Measurements from ENCODE around the gene WDR77. TPM values are rescaled to one million over a fixed set of nuclear protein-coding genes. Genes with fewer than 3 reads are reported as not detected.

WDR77 gene
- total RNA-seq, 2 donors from 2014 or later: 29.9 to 44.0 TPM

- Histone ChIP-seq H3K27me3 (no peaks in the 10 kb centered on the region), H3K4me3 (no peak overlapping the region), H3K4me1 (peaks cover 0 to 40% of the 10 kb centered on the region in 2 donors), H3K9me3 (no peaks in the 10 kb centered on the region), H3K27ac (no peak overlapping the region), H3K36me3 (peaks cover 20% of the 10 kb centered on the region)
- DNase-seq (ENCODE audit: low spot score): no peak
- TF ChIP-seq, protein P1, sequence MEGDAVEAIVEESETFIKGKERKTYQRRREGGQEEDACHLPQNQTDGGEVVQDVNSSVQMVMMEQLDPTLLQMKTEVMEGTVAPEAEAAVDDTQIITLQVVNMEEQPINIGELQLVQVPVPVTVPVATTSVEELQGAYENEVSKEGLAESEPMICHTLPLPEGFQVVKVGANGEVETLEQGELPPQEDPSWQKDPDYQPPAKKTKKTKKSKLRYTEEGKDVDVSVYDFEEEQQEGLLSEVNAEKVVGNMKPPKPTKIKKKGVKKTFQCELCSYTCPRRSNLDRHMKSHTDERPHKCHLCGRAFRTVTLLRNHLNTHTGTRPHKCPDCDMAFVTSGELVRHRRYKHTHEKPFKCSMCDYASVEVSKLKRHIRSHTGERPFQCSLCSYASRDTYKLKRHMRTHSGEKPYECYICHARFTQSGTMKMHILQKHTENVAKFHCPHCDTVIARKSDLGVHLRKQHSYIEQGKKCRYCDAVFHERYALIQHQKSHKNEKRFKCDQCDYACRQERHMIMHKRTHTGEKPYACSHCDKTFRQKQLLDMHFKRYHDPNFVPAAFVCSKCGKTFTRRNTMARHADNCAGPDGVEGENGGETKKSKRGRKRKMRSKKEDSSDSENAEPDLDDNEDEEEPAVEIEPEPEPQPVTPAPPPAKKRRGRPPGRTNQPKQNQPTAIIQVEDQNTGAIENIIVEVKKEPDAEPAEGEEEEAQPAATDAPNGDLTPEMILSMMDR (IDR thresholded peaks at IDR 0.05): no peak
Observed at GRCh38 chr1:111446967-111447892, 1.8 kb downstream of the WDR77 start.

GRCh38 chr1:111446546-111446945, 2.5 kb downstream of the WDR77 start:
- TF ChIP-seq, protein P1 (IDR thresholded peaks at IDR 0.05): no peak
- no peak overlapping the region for H3K27ac ChIP-seq
- no peak for DNase-seq (ENCODE audit: low spot score)
- H3K4me1 ChIP-seq: peaks cover 0 to 33% of the 10 kb centered on the region in 2 donors
- H3K27me3 ChIP-seq: no peaks in the 10 kb centered on the region
- no peak overlapping the region for H3K4me3 ChIP-seq
- no peaks in the 10 kb centered on the region for H3K9me3 ChIP-seq
- peaks cover 27% of the 10 kb centered on the region for H3K36me3 ChIP-seq

DNA sequence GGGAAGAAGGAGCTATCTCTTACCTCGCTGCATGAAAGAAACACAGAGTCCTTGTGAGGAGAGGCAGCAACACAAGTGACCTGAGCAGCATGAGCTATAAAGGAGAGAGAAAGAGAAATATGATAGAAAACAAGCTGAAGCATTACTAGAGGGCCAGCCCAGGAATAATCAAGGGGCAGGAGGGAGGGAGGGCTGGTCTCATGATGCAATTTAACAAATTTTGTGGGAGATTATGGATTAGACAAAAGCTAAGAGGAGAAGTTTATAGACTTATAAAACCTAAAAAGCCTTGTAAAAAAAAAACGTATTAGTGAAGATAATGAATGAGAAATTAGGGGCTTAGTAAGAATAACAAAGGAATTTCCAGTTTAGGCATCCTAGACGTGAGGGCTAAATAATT, 5.0 kb downstream of the WDR77 start:
- no peak overlapping the region for H3K4me3 ChIP-seq
- peaks cover 45% of the 10 kb centered on the region for H3K36me3 ChIP-seq
- TF ChIP-seq, protein P1 (IDR thresholded peaks at IDR 0.05): no peak
- no peaks in the 10 kb centered on the region for H3K27me3 ChIP-seq
- no peak for DNase-seq (ENCODE audit: low spot score)
- H3K9me3 ChIP-seq: no peaks in the 10 kb centered on the region
- peaks cover 0 to 16% of the 10 kb centered on the region in 2 donors for H3K4me1 ChIP-seq
- H3K27ac ChIP-seq: no peak overlapping the region

DNA sequence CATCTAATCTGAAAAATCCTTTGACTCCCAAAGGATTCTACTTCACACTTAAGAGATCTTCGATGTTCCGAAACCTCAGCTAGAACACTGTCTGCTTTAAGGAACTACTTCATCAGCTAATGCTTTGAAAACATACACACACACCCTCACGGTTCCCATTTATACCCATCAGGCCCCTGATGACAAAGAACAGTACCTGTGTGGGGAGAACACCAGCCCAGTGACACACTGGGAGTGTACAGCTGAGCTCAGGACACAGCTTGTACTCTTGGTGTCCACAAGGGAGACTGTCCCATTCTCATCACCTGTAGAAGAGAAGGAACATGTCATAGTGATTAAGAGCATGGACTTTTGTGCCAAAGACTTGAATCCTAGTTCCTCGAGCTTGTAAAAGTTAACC, 6.6 kb downstream of the WDR77 start:
- no peak overlapping the region for H3K4me3 ChIP-seq
- H3K27ac ChIP-seq: no peak overlapping the region
- no peak for DNase-seq (ENCODE audit: low spot score)
- H3K9me3 ChIP-seq: no peaks in the 10 kb centered on the region
- H3K27me3 ChIP-seq: no peaks in the 10 kb centered on the region
- TF ChIP-seq, protein P1 (IDR thresholded peaks at IDR 0.05): no peak
- peaks cover 50% of the 10 kb centered on the region for H3K36me3 ChIP-seq
- H3K4me1 ChIP-seq: peaks cover 0 to 6% of the 10 kb centered on the region in 2 donors

DNA sequence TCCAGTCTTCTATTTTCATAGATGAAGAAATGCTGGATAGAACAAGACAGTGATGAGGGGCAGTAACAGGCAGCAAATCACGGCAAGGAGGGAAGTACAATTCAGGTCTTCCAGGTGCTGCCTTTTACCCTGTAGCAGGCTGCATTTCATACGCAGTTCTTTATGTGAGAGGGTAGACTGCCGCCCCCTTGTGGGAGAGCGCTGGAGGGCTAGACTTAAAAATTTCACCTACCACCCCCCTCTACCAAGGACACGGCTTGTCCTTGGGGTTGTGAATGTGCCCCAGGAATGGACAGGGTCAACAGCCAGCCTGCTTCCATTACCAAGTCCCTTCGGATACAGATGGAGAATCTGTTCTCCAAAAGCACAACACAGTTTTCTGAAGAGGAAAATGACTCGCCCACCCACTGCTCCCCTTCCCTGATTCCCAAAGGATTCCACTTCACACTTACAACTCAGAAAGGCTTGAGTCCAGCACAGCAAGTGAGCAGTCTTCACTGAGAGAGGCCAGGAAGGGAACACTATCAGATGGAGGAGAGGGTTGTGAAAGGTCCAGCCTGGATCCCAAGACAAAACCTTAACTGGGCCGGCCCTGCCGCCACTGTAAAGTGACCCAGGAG, 7.4 kb downstream of the WDR77 start:
- TF ChIP-seq, protein P1 (IDR thresholded peaks at IDR 0.05): peak in 1 of 2 donors; percentile 47
- H3K4me3 ChIP-seq: no peak overlapping the region
- no peaks in the 10 kb centered on the region for H3K4me1 ChIP-seq
- no peaks in the 10 kb centered on the region for H3K27me3 ChIP-seq
- no peaks in the 10 kb centered on the region for H3K9me3 ChIP-seq
- no peak overlapping the region for H3K27ac ChIP-seq
- peaks cover 55% of the 10 kb centered on the region for H3K36me3 ChIP-seq
- DNase-seq (ENCODE audit: low spot score): no peak

Data from right atrium auricular region (tissue), 2 donors.